Liver (tissue), 9 donors: ENCODE results near the gene TBC1D10B. TPM values are rescaled to one million over a fixed set of nuclear protein-coding genes. Genes with fewer than 3 reads are reported as not detected.

Experiments used
- DNase-seq: peaks from one replicate; pipeline ENCODE4 v3.0.0-alpha.2; 2017; ENCODE audit warnings: low spot score
- H3K27ac ChIP-seq, 2 donors: one replicate each; pipeline ENCODE4 v1.7.0; 2013; ENCODE audit warnings: inconsistent platforms in 2 of 2, low read length in 2 of 2, control low read depth in 1 of 2, low read depth in 1 of 2, mild to moderate bottlenecking in 1 of 2
- H3K27me3 ChIP-seq, 4 donors: one replicate each; pipeline versions ENCODE4 v1.6.1 to v1.7.0; 2013; ENCODE audit warnings: low read length in 3 of 4, inconsistent platforms in 1 of 4, mild to moderate bottlenecking in 1 of 4, moderate library complexity in 1 of 4; ENCODE audit not compliant: control insufficient read depth in 4 of 4, insufficient read depth in 4 of 4
- H3K36me3 ChIP-seq, 4 donors: one replicate each; pipeline versions ENCODE4 v1.6.1 to v1.7.0; 2013; ENCODE audit warnings: low read length in 3 of 4, mild to moderate bottlenecking in 3 of 4, low read depth in 1 of 4, moderate library complexity in 1 of 4; ENCODE audit not compliant: control insufficient read depth in 4 of 4, insufficient read depth in 3 of 4
- H3K4me1 ChIP-seq, 4 donors: one replicate each; pipeline versions ENCODE4 v1.6.1 to v1.7.0; 2013; ENCODE audit warnings: low read length in 3 of 4, mild to moderate bottlenecking in 3 of 4, moderate library complexity in 1 of 4; ENCODE audit not compliant: control insufficient read depth in 4 of 4, insufficient read depth in 4 of 4
- H3K4me3 ChIP-seq, 3 donors: one replicate each; pipeline versions ENCODE4 v1.6.1 to v1.7.0; 2013; ENCODE audit warnings: low read length in 3 of 3, control low read depth in 1 of 3, low read depth in 1 of 3, mild to moderate bottlenecking in 1 of 3
- H3K9ac ChIP-seq, 2 donors: one replicate each; pipeline ENCODE4 v1.7.0; 2013; ENCODE audit warnings: low read length in 2 of 2, mild to moderate bottlenecking in 2 of 2, moderate library complexity in 2 of 2, control low read depth in 1 of 2, low read depth in 1 of 2
- H3K9me3 ChIP-seq, 4 donors: one replicate each; pipeline versions ENCODE4 v1.6.1 to v1.7.0; 2013; ENCODE audit warnings: low read length in 3 of 4; ENCODE audit not compliant: control insufficient read depth in 4 of 4
- ATF3 ChIP-seq: IDR thresholded peaks from 2 replicates; pipeline ENCODE4 v1.6.1; 2016; ENCODE audit warnings: antibody characterized with exemption
- EGR1 ChIP-seq, 2 donors: IDR thresholded peaks; 2 replicates each; pipeline ENCODE4 v1.6.1; 2016 to 2018; ENCODE audit warnings: antibody characterized with exemption in 2 of 2, low read depth in 2 of 2
- FOXA2 ChIP-seq: IDR thresholded peaks from 2 replicates; pipeline ENCODE4 v1.6.1; 2016; ENCODE audit warnings: antibody characterized with exemption
- GABPA ChIP-seq, 2 donors: IDR thresholded peaks in 1 of 2; conservative IDR thresholded peaks in 1 of 2; 2 replicates each; pipeline ENCODE4 v1.6.1; 2016; ENCODE audit warnings: antibody characterized with exemption in 2 of 2, mild to moderate bottlenecking in 1 of 2, moderate library complexity in 1 of 2
- HNF4A ChIP-seq, 2 donors: conservative IDR thresholded peaks; 2 replicates each; pipeline ENCODE4 v1.6.1; 2016; ENCODE audit warnings: antibody characterized with exemption in 2 of 2, mild to moderate bottlenecking in 2 of 2
- HNF4G ChIP-seq: IDR thresholded peaks from 2 replicates; pipeline ENCODE4 v1.6.1; 2016; ENCODE audit warnings: antibody characterized with exemption
- MAX ChIP-seq: IDR thresholded peaks from 2 replicates; pipeline ENCODE4 v1.6.1; 2016; ENCODE audit warnings: antibody characterized with exemption
- NR2F2 ChIP-seq: IDR thresholded peaks from 2 replicates; pipeline ENCODE4 v1.6.1; 2016; ENCODE audit warnings: antibody characterized with exemption
- RXRA ChIP-seq, 2 donors: IDR thresholded peaks; 2 replicates each; pipeline ENCODE4 v1.6.1; 2017 to 2018; ENCODE audit warnings: antibody characterized with exemption in 2 of 2, mild to moderate bottlenecking in 1 of 2
- TAF1 ChIP-seq: conservative IDR thresholded peaks from 2 replicates; pipeline ENCODE4 v1.6.1; 2016; ENCODE audit warnings: antibody characterized with exemption, mild to moderate bottlenecking
- YY1 ChIP-seq: IDR thresholded peaks from 2 replicates; pipeline ENCODE4 v1.6.1; 2016; ENCODE audit warnings: antibody characterized with exemption, mild to moderate bottlenecking
- WGBS: extraction: QIAGEN DNeasy Blood & Tissue Kit; methylation state at CpG from one replicate; pipeline ENCODE4 v1.1.7; 2013; 5-methylcytosine and 5-hydroxymethylcytosine counted together
- polyA plus RNA-seq, 2 donors: library from polyadenylated mRNA; stranded (reverse) in 1 of 2; unstranded in 1 of 2; fragments of 200-250 nt in 1 of 2; fragments of >200 nt in 1 of 2; fragmentation: Nextera tagmentation in 1 of 2; extraction: Ambion mirVana in 1 of 2; gene quantifications; one replicate each; pipeline versions ENCODE4 v1.2.1 to v1.2.3, GENCODE V29; 2013 to 2015
- total RNA-seq, 2 donors: library from RNA; depleted of rRNA; stranded (reverse); fragments of >200 nt; gene quantifications; one replicate each; pipeline ENCODE4 v1.2.3, GENCODE V29; 2014
- TF ChIP-seq, protein P1 (sequence below): fragments of 150-350 bp; IDR thresholded peaks from 2 replicates; pipeline ENCODE4 v1.5.1; 2017; ENCODE audit warnings: improper control_type of control experiment, low read depth, low read length; ENCODE audit not compliant: missing input control
- TF ChIP-seq, protein P2 (sequence below): IDR thresholded peaks from 2 replicates; pipeline ENCODE4 v1.6.1; 2016; ENCODE audit warnings: antibody characterized with exemption
- donor health status: healthy.
- donor health status: healthy.
- donor health status: healthy.
- donor health status: healthy.
- donor health status: healthy.

TBC1D10B gene
- total and polyA plus RNA-seq, 4 donors, result 3.6 to 16.5 (median 12.6) TPM

- TF ChIP-seq, protein P1, sequence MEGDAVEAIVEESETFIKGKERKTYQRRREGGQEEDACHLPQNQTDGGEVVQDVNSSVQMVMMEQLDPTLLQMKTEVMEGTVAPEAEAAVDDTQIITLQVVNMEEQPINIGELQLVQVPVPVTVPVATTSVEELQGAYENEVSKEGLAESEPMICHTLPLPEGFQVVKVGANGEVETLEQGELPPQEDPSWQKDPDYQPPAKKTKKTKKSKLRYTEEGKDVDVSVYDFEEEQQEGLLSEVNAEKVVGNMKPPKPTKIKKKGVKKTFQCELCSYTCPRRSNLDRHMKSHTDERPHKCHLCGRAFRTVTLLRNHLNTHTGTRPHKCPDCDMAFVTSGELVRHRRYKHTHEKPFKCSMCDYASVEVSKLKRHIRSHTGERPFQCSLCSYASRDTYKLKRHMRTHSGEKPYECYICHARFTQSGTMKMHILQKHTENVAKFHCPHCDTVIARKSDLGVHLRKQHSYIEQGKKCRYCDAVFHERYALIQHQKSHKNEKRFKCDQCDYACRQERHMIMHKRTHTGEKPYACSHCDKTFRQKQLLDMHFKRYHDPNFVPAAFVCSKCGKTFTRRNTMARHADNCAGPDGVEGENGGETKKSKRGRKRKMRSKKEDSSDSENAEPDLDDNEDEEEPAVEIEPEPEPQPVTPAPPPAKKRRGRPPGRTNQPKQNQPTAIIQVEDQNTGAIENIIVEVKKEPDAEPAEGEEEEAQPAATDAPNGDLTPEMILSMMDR, result no peak
Measured at GRCh38 chr16:30382111-30382881, 12.0 kb upstream of the TBC1D10B start, which contains the start of gene SEPTIN1 (continued).

- no peak overlapping the region for H3K4me3 ChIP-seq
- H3K9ac ChIP-seq, result no peak overlapping the region
- WGBS, result 82% methylated on average over 13 of the region's 13 CpGs
- H3K9me3 ChIP-seq, result no peaks in the 10 kb centered on the region
- H3K27ac ChIP-seq, result no peak overlapping the region
- no peaks in the 10 kb centered on the region for H3K27me3 ChIP-seq
- DNase-seq, result no peak
- TF ChIP-seq MAX (no peak), NR2F2 (peak; percentile 81), TAF1 (no peak)
- peaks cover 5 to 15% (median 9%) of the 10 kb centered on the region in 4 donors for H3K4me1 ChIP-seq
- H3K36me3 ChIP-seq, result no peaks in the 10 kb centered on the region
Measured at GRCh38 chr16:30381291-30382041, 11.2 kb upstream of the TBC1D10B start.

- WGBS, result 88% methylated on average over 6 of the region's 6 CpGs
- peaks cover 5 to 15% (median 9%) of the 10 kb centered on the region in 4 donors for H3K4me1 ChIP-seq
- no peak for DNase-seq
- H3K9ac ChIP-seq, result no peak overlapping the region
- no peaks in the 10 kb centered on the region for H3K27me3 ChIP-seq
- H3K27ac ChIP-seq, result no peak overlapping the region
- H3K9me3 ChIP-seq, result no peaks in the 10 kb centered on the region
- no peaks in the 10 kb centered on the region for H3K36me3 ChIP-seq
- no peak for TF ChIP-seq ATF3
- TF ChIP-seq NR2F2, result no peak
- TF ChIP-seq, protein P2, sequence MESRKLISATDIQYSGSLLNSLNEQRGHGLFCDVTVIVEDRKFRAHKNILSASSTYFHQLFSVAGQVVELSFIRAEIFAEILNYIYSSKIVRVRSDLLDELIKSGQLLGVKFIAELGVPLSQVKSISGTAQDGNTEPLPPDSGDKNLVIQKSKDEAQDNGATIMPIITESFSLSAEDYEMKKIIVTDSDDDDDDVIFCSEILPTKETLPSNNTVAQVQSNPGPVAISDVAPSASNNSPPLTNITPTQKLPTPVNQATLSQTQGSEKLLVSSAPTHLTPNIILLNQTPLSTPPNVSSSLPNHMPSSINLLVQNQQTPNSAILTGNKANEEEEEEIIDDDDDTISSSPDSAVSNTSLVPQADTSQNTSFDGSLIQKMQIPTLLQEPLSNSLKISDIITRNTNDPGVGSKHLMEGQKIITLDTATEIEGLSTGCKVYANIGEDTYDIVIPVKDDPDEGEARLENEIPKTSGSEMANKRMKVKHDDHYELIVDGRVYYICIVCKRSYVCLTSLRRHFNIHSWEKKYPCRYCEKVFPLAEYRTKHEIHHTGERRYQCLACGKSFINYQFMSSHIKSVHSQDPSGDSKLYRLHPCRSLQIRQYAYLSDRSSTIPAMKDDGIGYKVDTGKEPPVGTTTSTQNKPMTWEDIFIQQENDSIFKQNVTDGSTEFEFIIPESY, result no peak
- no peak for TF ChIP-seq RXRA (IDR thresholded peaks at IDR 0.05)
- TF ChIP-seq YY1, result no peak
- no peak for TF ChIP-seq HNF4A (conservative IDR thresholded peaks at IDR 0.05)
- TF ChIP-seq, protein P1, result no peak
- TF ChIP-seq EGR1 (IDR thresholded peaks at IDR 0.05; ENCODE audit: low read depth in 2 of 2), result no peak
- no peak for TF ChIP-seq HNF4G
- TF ChIP-seq FOXA2, result no peak
- no peak for TF ChIP-seq GABPA (IDR thresholded peaks at IDR 0.05 in 1 of 2, conservative IDR thresholded peaks at IDR 0.05 in 1 of 2)
- H3K4me3 ChIP-seq, result no peak overlapping the region
Measured at GRCh38 chr16:30380803-30381208, 10.5 kb upstream of the TBC1D10B start.
